ENCODE measurements around the gene AKAP13.

AKAP13 gene

GRCh38 chr15:85444122-85444745 is 63.8 kb downstream of the AKAP13 start:
- DNase-seq (ENCODE audit: low read depth in 1 of 2, low spot score in 1 of 2): no peak

DNA sequence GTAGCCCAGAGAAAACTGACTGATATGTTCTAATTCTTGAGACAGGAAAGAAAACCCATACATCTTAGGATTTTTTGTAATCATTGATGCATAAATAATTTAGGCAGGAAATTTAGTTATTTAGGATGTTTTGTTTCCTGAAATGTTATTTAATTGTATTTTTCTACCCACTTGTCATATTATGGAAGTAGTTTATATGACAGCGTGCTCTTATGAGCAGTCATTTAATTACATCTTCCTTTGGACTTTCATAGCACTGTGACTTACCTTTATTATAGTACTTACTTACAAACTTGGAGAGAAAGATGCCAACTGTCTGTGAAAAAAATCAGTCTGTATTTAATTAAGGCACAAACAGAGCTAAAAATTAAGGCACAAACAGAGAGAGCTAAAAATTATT is 65.0 kb downstream of the AKAP13 start:
- DNase-seq (ENCODE audit: low read depth in 1 of 2, low spot score in 1 of 2): no peak

- DNase-seq (ENCODE audit: low read depth in 1 of 2, low spot score in 1 of 2): no peak
These were observed 70.8 kb downstream of the AKAP13 start for GRCh38 chr15:85451099-85451700.

- no peak for DNase-seq (ENCODE audit: low read depth in 1 of 2, low spot score in 1 of 2)
These were observed 72.0 kb downstream of the AKAP13 start for GRCh38 chr15:85452436-85452835.

DNA sequence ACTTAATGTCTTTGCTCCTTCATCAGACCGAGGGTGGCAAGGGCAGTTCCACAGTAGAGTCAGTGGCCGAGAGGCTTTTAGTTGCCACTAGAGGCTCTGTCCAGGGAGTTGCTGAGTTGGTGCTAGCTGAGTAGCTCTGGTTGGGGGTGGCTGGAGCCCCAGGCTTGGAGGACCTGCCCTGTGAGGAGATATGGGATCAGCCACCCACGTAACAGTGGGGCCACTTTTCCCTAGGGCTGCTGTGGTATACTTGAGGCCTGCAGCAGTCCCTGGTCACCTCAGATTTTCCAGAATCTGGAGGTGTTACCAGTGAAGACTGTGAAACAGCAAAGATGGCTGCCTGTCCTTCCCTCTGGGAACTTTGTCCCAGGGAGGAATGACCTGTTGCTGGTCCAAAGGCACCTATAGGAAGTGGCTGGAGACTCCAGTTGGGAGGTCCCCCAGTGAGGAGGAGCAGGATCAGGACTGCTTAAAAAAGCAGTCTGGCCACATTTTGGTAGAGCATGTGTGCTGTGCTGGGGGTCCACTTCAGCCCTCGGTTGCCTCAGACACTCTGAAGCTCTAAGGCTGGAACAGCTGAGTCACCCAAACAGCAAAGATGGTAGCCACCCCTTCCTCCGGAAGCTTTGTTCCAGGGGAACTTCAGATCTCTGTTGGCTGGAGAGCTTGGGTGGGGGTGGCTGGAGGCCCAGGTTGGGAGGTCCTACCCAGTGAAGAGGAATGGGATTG is 72.9 kb downstream of the AKAP13 start:
- DNase-seq (ENCODE audit: low read depth in 1 of 2, low spot score in 1 of 2): no peak

DNA sequence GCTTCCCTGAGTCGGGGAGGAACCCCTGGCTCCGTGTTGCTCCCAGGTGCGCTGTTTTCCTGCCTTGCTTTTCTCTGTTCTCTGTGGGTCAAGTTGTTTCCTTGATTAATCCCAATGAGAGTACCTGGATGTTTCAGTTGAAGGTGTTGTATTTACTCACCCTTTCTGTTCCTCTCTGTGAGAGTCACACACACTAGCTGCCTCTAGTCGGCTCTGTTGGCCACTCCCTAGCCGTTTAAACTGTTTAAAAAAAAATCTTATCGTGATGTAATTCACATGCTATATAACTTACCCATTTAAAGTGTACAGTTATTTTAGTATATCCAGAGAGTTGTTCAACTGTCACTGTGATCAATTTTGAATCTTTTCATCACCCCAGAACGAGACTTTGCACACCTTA is 74.0 kb downstream of the AKAP13 start:
- no peak for DNase-seq (ENCODE audit: low read depth in 1 of 2, low spot score in 1 of 2)

DNA sequence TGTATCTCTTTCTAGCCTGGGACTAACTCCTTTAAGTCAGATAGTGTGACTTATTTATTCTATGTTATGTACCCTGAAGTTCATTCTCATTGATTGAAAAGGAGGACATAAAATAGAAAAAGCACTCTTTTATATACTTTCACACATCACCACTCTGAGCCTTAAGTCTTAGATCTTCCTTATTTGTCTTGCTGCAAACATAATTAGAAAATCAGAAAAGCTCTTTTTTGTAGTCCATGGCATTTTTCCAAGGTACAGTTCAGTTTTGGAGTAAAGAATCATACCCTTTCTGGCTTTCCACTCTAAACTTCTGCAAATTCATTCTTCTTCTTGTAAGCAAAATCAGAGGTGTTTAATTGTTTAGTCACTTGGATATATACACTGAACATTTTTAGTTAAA is 75.5 kb downstream of the AKAP13 start:
- no peak for DNase-seq (ENCODE audit: low read depth in 1 of 2, low spot score in 1 of 2)

GRCh38 chr15:85456798-85457197 is 76.4 kb downstream of the AKAP13 start:
- no peak for DNase-seq (ENCODE audit: low read depth in 1 of 2, low spot score in 1 of 2)

GRCh38 chr15:85457392-85457968 is 77.1 kb downstream of the AKAP13 start:
- no peak for DNase-seq (ENCODE audit: low read depth in 1 of 2, low spot score in 1 of 2)

GRCh38 chr15:85458764-85459163 is 78.4 kb downstream of the AKAP13 start:
- no peak for DNase-seq (ENCODE audit: low read depth in 1 of 2, low spot score in 1 of 2)

GRCh38 chr15:85462029-85462428 is 81.6 kb downstream of the AKAP13 start:
- no peak for DNase-seq (ENCODE audit: low read depth in 1 of 2, low spot score in 1 of 2)

- DNase-seq (ENCODE audit: low read depth in 1 of 2, low spot score in 1 of 2): no peak
These were observed 83.0 kb downstream of the AKAP13 start for GRCh38 chr15:85463276-85463892.

GRCh38 chr15:85463976-85464375 is 83.6 kb downstream of the AKAP13 start:
- DNase-seq (ENCODE audit: low read depth in 1 of 2, low spot score in 1 of 2): no peak

DNA sequence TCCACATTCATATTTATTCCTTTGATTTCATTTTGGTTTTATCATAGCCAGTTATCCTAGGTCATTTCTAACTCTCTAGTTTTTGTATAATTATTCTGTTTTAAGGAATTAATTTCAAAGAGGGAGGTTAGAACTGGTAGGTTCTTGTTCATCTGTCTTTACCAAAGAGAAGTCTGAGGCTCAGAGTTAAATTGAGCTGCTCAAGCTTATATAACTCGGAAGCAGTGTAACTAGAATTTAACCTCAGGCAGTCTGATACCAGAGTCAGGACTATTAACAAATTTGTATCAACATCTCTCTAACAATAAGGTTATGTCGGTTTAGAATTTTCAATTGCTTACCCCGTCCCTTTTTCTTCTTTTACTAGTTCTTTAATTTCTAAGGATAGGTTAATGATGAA is 84.1 kb downstream of the AKAP13 start:
- no peak for DNase-seq (ENCODE audit: low read depth in 1 of 2, low spot score in 1 of 2)

GRCh38 chr15:85470563-85471271 is 90.3 kb downstream of the AKAP13 start:
- DNase-seq (ENCODE audit: low read depth in 1 of 2, low spot score in 1 of 2): no peak

- DNase-seq (ENCODE audit: low read depth in 1 of 2, low spot score in 1 of 2): no peak
These were observed 91.9 kb downstream of the AKAP13 start for GRCh38 chr15:85472349-85472748.

GRCh38 chr15:85473455-85473854 is 93.1 kb downstream of the AKAP13 start:
- no peak for DNase-seq (ENCODE audit: low read depth in 1 of 2, low spot score in 1 of 2)

- no peak for DNase-seq (ENCODE audit: low read depth in 1 of 2, low spot score in 1 of 2)
These were observed 94.4 kb downstream of the AKAP13 start for GRCh38 chr15:85474700-85475316.

GRCh38 chr15:85475317-85475701 is 94.9 kb downstream of the AKAP13 start:
- DNase-seq (ENCODE audit: low read depth in 1 of 2, low spot score in 1 of 2): no peak

DNA sequence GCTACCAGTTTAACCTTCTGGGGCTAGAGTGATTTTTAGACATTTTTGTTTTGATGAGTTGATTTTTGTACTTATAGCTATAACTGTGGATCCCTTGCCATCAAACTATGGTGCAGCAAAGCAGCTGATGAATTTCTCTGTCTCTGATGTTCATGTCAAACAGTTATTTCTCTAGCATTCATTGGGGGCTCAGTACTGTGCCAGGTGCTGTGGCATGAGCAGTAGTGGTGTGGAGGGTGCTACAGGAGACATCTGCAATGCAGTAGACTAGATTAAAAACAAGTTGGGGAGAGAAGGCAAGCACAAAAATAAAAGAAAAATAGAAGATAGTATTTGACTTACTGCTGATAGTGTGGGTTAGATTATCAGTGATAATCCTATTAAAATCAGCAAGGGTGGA is 95.3 kb downstream of the AKAP13 start:
- no peak for DNase-seq (ENCODE audit: low read depth in 1 of 2, low spot score in 1 of 2)

- no peak for DNase-seq (ENCODE audit: low read depth in 1 of 2, low spot score in 1 of 2)
These were observed 96.7 kb downstream of the AKAP13 start for GRCh38 chr15:85477061-85477460.
